Neural cell (in vitro differentiated cells): ENCODE data around the gene COPS9. TPM values are rescaled to one million over a fixed set of nuclear protein-coding genes. Genes with fewer than 3 reads are reported as not detected.

Source experiments
- H2AFZ ChIP-seq: fragments of 200-600, 300-800 bp; sonication (generic), shearing (Covaris generic); 2 replicates; pipeline ENCODE4 v1.6.0; 2014; ENCODE audit warnings: low read depth, mild to moderate bottlenecking, antibody characterized with exemption, low read length, moderate library complexity
- H3F3A ChIP-seq: fragments of 200-600 bp; shearing (Covaris generic); 2 replicates; pipeline ENCODE4 v1.6.1; 2016; ENCODE audit warnings: mild to moderate bottlenecking, moderate library complexity, mixed read lengths, antibody characterized with exemption, low read length; ENCODE audit not compliant: insufficient read depth, poor library complexity, severe bottlenecking
- H3K27ac ChIP-seq: fragments of 200-600, 300-800 bp; sonication (generic), shearing (Covaris generic); 2 replicates; pipeline ENCODE4 v1.5.1; 2014; ENCODE audit warnings: mild to moderate bottlenecking, low read length, moderate library complexity
- H3K27me3 ChIP-seq: fragments of 300-800, 200-600 bp; sonication (generic), shearing (Covaris generic); 2 replicates; pipeline ENCODE4 v1.6.0; 2014; ENCODE audit warnings: mild to moderate bottlenecking, low read depth, low read length, moderate library complexity; ENCODE audit not compliant: insufficient read depth
- H3K36me3 ChIP-seq: fragments of 300-800, 200-600 bp; sonication (generic), shearing (Covaris generic); 2 replicates; pipeline ENCODE4 v1.5.1; 2014; ENCODE audit warnings: mild to moderate bottlenecking, antibody characterized with exemption, low read length, moderate library complexity; ENCODE audit not compliant: insufficient read depth
- H3K4me2 ChIP-seq: fragments of 300-800, 200-600 bp; sonication (generic), shearing (Covaris generic); 2 replicates; pipeline ENCODE4 v1.6.0; 2014; ENCODE audit warnings: mild to moderate bottlenecking, low read length
- H3K4me3 ChIP-seq: fragments of 300-800, 200-600 bp; sonication (generic), shearing (Covaris generic); 2 replicates; pipeline ENCODE4 v1.5.1; 2014; ENCODE audit warnings: mild to moderate bottlenecking, low read length, moderate library complexity
- H3K79me2 ChIP-seq: fragments of 200-600 bp; shearing (Covaris generic); replicated peaks from 2 replicates; pipeline ENCODE4 v1.6.0; 2014; ENCODE audit warnings: mild to moderate bottlenecking, low read length, moderate library complexity; ENCODE audit not compliant: insufficient read depth
- H3K9ac ChIP-seq: fragments of 300-800, 200-600 bp; sonication (generic), shearing (Covaris generic); 2 replicates; pipeline ENCODE4 v1.6.1; 2016; ENCODE audit warnings: mild to moderate bottlenecking, low read length, mixed read lengths
- H3K9me2 ChIP-seq: fragments of 200-600 bp; shearing (Covaris generic); 2 replicates; pipeline ENCODE4 v1.6.1; 2016; ENCODE audit warnings: mild to moderate bottlenecking, low read length, mixed read lengths; ENCODE audit not compliant: insufficient read depth
- H3K9me3 ChIP-seq: fragments of 200-600, 300-800 bp; sonication (generic), shearing (Covaris generic); 2 replicates; pipeline ENCODE4 v1.6.1; 2016; ENCODE audit warnings: mild to moderate bottlenecking, mixed run types, low read length, moderate library complexity, mixed read lengths
- H4K20me1 ChIP-seq: fragments of 200-600 bp; shearing (Covaris generic); 2 replicates; pipeline ENCODE4 v1.6.1; 2016; ENCODE audit warnings: mild to moderate bottlenecking, mixed run types; ENCODE audit not compliant: insufficient read depth
- CTCF ChIP-seq: fragments of 450-650 bp; IDR thresholded peaks from 2 replicates; pipeline ENCODE4 v1.5.1; 2014; ENCODE audit warnings: antibody characterized with exemption, mild to moderate bottlenecking, moderate library complexity; ENCODE audit not compliant: poor library complexity, severe bottlenecking
- EP300 ChIP-seq: fragments of 450-650 bp; conservative IDR thresholded peaks from 2 replicates; pipeline ENCODE4 v1.6.1; 2014; ENCODE audit warnings: antibody characterized with exemption, mild to moderate bottlenecking, moderate library complexity; ENCODE audit not compliant: poor library complexity, severe bottlenecking
- EZH2 ChIP-seq: fragments of 200-600, 300-800 bp; shearing (Covaris generic), sonication (generic); IDR thresholded peaks from 2 replicates; pipeline ENCODE4 v1.6.1; 2014; ENCODE audit warnings: antibody characterized with exemption, low read length, borderline replicate concordance, mild to moderate bottlenecking; ENCODE audit not compliant: insufficient read depth, poor library complexity, severe bottlenecking
- MXI1 ChIP-seq: fragments of 450-650 bp; conservative IDR thresholded peaks from 2 replicates; pipeline ENCODE4 v1.6.1; 2014; ENCODE audit warnings: antibody characterized with exemption, mild to moderate bottlenecking; ENCODE audit not compliant: poor library complexity, severe bottlenecking
- POLR2AphosphoS5 ChIP-seq: IDR thresholded peaks from 2 replicates; pipeline ENCODE4 v1.6.1; 2012
- RAD21 ChIP-seq: fragments of 450-650 bp; conservative IDR thresholded peaks from 2 replicates; pipeline ENCODE4 v1.6.1; 2014; ENCODE audit warnings: antibody characterized with exemption, mild to moderate bottlenecking, moderate library complexity
- REST ChIP-seq: IDR thresholded peaks from 2 replicates; pipeline ENCODE4 v1.6.1; 2012; ENCODE audit warnings: borderline replicate concordance
- SMC3 ChIP-seq: fragments of 450-650 bp; conservative IDR thresholded peaks from 2 replicates; pipeline ENCODE4 v1.6.1; 2014; ENCODE audit warnings: antibody characterized with exemption, mild to moderate bottlenecking, moderate library complexity; ENCODE audit not compliant: poor library complexity
- TAF1 ChIP-seq: IDR thresholded peaks from 2 replicates; pipeline ENCODE4 v1.6.1; 2012; ENCODE audit warnings: low read depth
- polyA plus RNA-seq: library from polyadenylated mRNA; depleted of rRNA; stranded (reverse); fragments of >200 nt; gene quantifications from 2 replicates; pipeline ENCODE4 v1.2.3, GENCODE V29; 2014

The COPS9 gene
- polyA plus RNA-seq, 1 donor from 2014 or later: 359 TPM

- Histone ChIP-seq H3K36me3 (no peaks in the 10 kb centered on the region), H3K9me2 (no peaks in the 10 kb centered on the region), H3K4me3 (no peak overlapping the region), H3K79me2 (peaks cover 5% of the 10 kb centered on the region), H3F3A (no peaks in the 10 kb centered on the region), H3K27me3 (no peaks in the 10 kb centered on the region), H3K9ac (no peak overlapping the region), H3K4me2 (no peak overlapping the region), H3K9me3 (no peaks in the 10 kb centered on the region), H2AFZ (no peak overlapping the region), H4K20me1 (no peaks in the 10 kb centered on the region), H3K27ac (no peak overlapping the region)
- TF ChIP-seq CTCF (no peak), REST (no peak), POLR2AphosphoS5 (no peak), SMC3 (no peak), EZH2 (no peak), RAD21 (no peak), MXI1 (no peak), EP300 (no peak), TAF1 (no peak)
These were observed 6.8 kb downstream of the COPS9 start for GRCh38 chr2:240129311-240129710.

- no peak for TF ChIP-seq RAD21
- no peak for TF ChIP-seq POLR2AphosphoS5
- TF ChIP-seq MXI1: no peak
- no peak for TF ChIP-seq CTCF
- TF ChIP-seq SMC3: no peak
- no peak for TF ChIP-seq REST
- TF ChIP-seq EP300: no peak
- no peak for TF ChIP-seq TAF1
- Histone ChIP-seq H4K20me1 (no peaks in the 10 kb centered on the region), H2AFZ (no peak overlapping the region), H3K9me3 (no peaks in the 10 kb centered on the region), H3K4me3 (no peak overlapping the region), H3K27me3 (no peaks in the 10 kb centered on the region), H3K9ac (no peak overlapping the region), H3K36me3 (no peaks in the 10 kb centered on the region), H3K27ac (no peak overlapping the region), H3K79me2 (no peaks in the 10 kb centered on the region), H3F3A (no peaks in the 10 kb centered on the region), H3K4me2 (no peak overlapping the region), H3K9me2 (no peaks in the 10 kb centered on the region)
These were observed 7.4 kb downstream of the COPS9 start for GRCh38 chr2:240128608-240129145.
